AG04450 (cell line): Measurements from ENCODE around the gene FADS2. TPM values are rescaled to one million over a fixed set of nuclear protein-coding genes. Genes with fewer than 3 reads are reported as not detected.

Experiments
- CTCF ChIA-PET: fragments of 300-600, 350-600 bp; formaldehyde crosslinking; extraction: SDS; loops from one replicate; lab custom pipeline; 2022; ENCODE audit warnings: antibody characterized with exemption, inconsistent platforms; lab: Charles Lee
- POLR2A ChIA-PET: fragments of 350-600 bp; formaldehyde crosslinking; extraction: SDS; loops from one replicate; lab custom pipeline; 2021; ENCODE audit warnings: antibody characterized with exemption, inconsistent platforms; lab: Yijun Ruan, JAX
- DNase-seq: peaks from one replicate; pipeline ENCODE4 v3.0.0-alpha.2; 2011; ENCODE audit warnings: low read depth, low spot score
- H3K27ac ChIP-seq: one replicate; pipeline ENCODE4 v1.5.1; 2012; ENCODE audit warnings: low read depth, low read length, control low read depth
- H3K27me3 ChIP-seq: one replicate; pipeline ENCODE4 v1.6.0; 2012; ENCODE audit warnings: low read length; ENCODE audit not compliant: control insufficient read depth, insufficient read depth
- H3K4me3 ChIP-seq: 2 replicates; pipeline ENCODE4 v1.5.1; 2011; ENCODE audit warnings: mild to moderate bottlenecking, low read depth, low read length, control low read depth
- H3K9me3 ChIP-seq: 2 replicates; pipeline ENCODE4 v1.5.1; 2012; ENCODE audit warnings: low read length; ENCODE audit not compliant: control insufficient read depth, insufficient read depth
- polyA plus RNA-seq: library from polyadenylated mRNA; depleted of rRNA; stranded (reverse); fragments of >200 nt; gene quantifications from 2 replicates; pipeline ENCODE4 v1.2.3, GENCODE V29; 2011
- TF ChIP-seq, protein P1 (sequence below): IDR thresholded peaks from 2 replicates; pipeline ENCODE4 v1.5.1; 2011; ENCODE audit warnings: low read depth, low read length, control low read depth, inconsistent platforms

Gene FADS2
- polyA plus RNA-seq, 1 experiment: 183 TPM

DNA sequence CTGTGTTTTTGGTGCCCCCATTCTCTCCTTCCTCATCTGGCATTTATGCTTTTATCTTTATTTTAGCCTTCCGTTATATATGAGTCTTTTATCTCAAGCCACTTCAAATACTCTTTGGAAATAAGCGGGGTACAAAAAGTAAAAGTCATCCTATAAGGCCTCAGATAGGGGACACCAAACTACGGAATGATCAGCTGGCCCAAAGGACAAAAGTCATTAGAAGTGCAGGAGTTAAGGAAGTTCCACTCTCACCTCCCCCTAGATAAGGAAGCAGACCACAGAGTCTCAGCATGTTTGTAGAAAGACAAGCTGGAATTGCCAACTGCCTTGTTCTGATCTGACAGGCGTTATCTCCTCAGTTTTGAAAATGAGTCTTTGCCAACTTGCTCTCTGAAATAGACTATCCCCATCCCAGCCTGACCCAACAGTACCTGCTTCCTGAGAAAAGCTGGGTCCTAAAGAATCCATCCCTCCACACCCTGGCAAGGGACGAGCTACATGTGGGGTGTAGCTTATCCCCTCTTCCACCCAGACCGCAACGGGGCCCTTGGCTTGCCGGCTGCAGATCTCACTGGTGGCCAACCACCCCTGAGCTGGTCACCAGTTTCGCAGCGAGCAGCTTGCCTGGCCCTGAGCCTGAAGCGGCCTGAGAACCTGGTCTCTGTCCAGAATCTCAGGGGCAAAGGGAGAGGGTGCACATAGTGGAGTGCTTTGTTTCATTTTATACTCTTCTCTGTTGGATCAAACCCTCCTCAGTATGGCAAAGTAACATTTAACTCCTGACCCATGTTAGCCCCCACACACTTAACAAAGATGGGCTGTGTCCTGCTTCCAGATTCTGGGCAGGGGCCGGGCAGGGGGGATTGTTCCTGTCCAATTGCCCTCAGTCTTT lies 13.8 kb downstream of the FADS2 start:
- Histone ChIP-seq H3K9me3 (no peaks in the 10 kb centered on the region; the same call in 1 of the 2 replicates), H3K27ac (no peak overlapping the region), H3K4me3 (no peak overlapping the region), H3K27me3 (no peaks in the 10 kb centered on the region)
- TF ChIP-seq, protein P1, sequence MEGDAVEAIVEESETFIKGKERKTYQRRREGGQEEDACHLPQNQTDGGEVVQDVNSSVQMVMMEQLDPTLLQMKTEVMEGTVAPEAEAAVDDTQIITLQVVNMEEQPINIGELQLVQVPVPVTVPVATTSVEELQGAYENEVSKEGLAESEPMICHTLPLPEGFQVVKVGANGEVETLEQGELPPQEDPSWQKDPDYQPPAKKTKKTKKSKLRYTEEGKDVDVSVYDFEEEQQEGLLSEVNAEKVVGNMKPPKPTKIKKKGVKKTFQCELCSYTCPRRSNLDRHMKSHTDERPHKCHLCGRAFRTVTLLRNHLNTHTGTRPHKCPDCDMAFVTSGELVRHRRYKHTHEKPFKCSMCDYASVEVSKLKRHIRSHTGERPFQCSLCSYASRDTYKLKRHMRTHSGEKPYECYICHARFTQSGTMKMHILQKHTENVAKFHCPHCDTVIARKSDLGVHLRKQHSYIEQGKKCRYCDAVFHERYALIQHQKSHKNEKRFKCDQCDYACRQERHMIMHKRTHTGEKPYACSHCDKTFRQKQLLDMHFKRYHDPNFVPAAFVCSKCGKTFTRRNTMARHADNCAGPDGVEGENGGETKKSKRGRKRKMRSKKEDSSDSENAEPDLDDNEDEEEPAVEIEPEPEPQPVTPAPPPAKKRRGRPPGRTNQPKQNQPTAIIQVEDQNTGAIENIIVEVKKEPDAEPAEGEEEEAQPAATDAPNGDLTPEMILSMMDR: no peak
- no peak for DNase-seq
- POLR2A ChIA-PET: no interaction called here
- CTCF ChIA-PET: interaction anchor here (0.6 to 1.6 kb wide), 4 partner anchors 56 to 266 kb away, joined by 3 to 4 read pairs (median 3); no protein-coding TSS in a partner anchor

DNA sequence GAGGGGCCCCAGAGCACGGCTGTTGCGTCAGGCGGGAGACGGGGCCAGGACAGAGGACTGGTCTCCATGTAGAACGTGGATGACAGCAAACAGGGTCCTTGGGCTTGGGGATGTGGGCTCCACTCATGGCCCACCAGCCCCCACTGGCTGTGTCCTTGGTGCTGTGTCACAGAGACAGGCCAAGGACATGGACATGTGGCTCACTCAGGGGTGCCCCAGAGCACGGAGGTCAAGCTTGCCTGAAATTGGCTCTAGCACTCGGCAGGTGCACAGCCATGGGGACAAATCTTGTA lies 14.4 kb downstream of the FADS2 start:
- POLR2A ChIA-PET: interaction anchor here (0.6 kb wide), 1 partner anchor 21 kb away, joined by 3 read pairs; no protein-coding TSS in a partner anchor

GRCh38 chr11:61844909-61845565 lies 16.9 kb downstream of the FADS2 start:
- DNase-seq: no peak
- Histone ChIP-seq H3K4me3 (no peak overlapping the region), H3K9me3 (no peaks in the 10 kb centered on the region), H3K27me3 (no peaks in the 10 kb centered on the region), H3K27ac (no peak overlapping the region)
- TF ChIP-seq, protein P1: no peak
- POLR2A ChIA-PET: interaction anchor here (0.6 kb wide), 1 partner anchor 35 kb away, joined by 3 read pairs; no protein-coding TSS in a partner anchor
- CTCF ChIA-PET: interaction anchor here (0.5 to 0.6 kb wide), 2 partner anchors 19 to 24 kb away, joined by 3 read pairs; no protein-coding TSS in a partner anchor

More for the DNA sequence above, 14.4 kb downstream of the FADS2 start:
- no peak overlapping the region for H3K27ac ChIP-seq
- no peak overlapping the region for H3K4me3 ChIP-seq
- no peaks in the 10 kb centered on the region; the same call in 1 of the 2 replicates for H3K9me3 ChIP-seq
- DNase-seq: no peak
- TF ChIP-seq, protein P1: no peak
- CTCF ChIA-PET: interaction anchor here (0.6 to 1.6 kb wide), 3 partner anchors 55 to 112 kb away, joined by 3 to 4 read pairs (median 3); no protein-coding TSS in a partner anchor
- no peaks in the 10 kb centered on the region for H3K27me3 ChIP-seq

- ChIA-PET POLR2A (interaction anchor here (0.5 kb wide), 1 partner anchor 21 kb away, joined by 5 read pairs; no protein-coding TSS in a partner anchor), CTCF (no interaction called here)
- H3K4me3 ChIP-seq: no peak overlapping the region
- DNase-seq: no peak
- H3K27me3 ChIP-seq: no peaks in the 10 kb centered on the region
- H3K27ac ChIP-seq: no peak overlapping the region
- H3K9me3 ChIP-seq: no peaks in the 10 kb centered on the region
- TF ChIP-seq, protein P1: no peak
Measured at GRCh38 chr11:61846362-61847020, 18.4 kb downstream of the FADS2 start.
